GM23338 (cell line): ENCODE data around the gene MTHFD2L. TPM values are rescaled to one million over a fixed set of nuclear protein-coding genes. Genes with fewer than 3 reads are reported as not detected.

Experiments used
- ATAC-seq: fragments of 200-7000 bp; cut with Tn5 transposase; 3 replicates; pipeline ENCODE4 v1.9.1; 2020
- DNase-seq: peaks from one replicate; pipeline ENCODE4 v3.0.0-alpha.2; 2015; ENCODE audit warnings: low spot score
- H2AFZ ChIP-seq: fragments of 200-600 bp; sonication (generic); 2 replicates; pipeline ENCODE4 v1.8.0; 2016; ENCODE audit warnings: antibody characterized with exemption, mild to moderate bottlenecking, moderate library complexity
- H3F3A ChIP-seq: fragments of 200-600 bp; sonication (generic); replicated peaks from 2 replicates; pipeline ENCODE4 v1.8.0; 2017; ENCODE audit warnings: antibody characterized with exemption, mixed run types, low read depth
- H3K27ac ChIP-seq: fragments of 200-600 bp; sonication (generic); 2 replicates; pipeline ENCODE4 v1.6.1; 2016; ENCODE audit warnings: low read depth
- H3K27me3 ChIP-seq: fragments of 200-600 bp; sonication (generic); 2 replicates; pipeline ENCODE4 v1.8.0; 2016; ENCODE audit warnings: mild to moderate bottlenecking, mixed run types, moderate library complexity; ENCODE audit not compliant: insufficient read depth
- H3K36me3 ChIP-seq: fragments of 200-600 bp; sonication (generic); 2 replicates; pipeline ENCODE4 v1.8.0; 2016; ENCODE audit warnings: mild to moderate bottlenecking; ENCODE audit not compliant: insufficient read depth
- H3K4me1 ChIP-seq: fragments of 200-600 bp; sonication (generic); 2 replicates; pipeline ENCODE4 v1.8.0; 2016; ENCODE audit warnings: mild to moderate bottlenecking, moderate library complexity; ENCODE audit not compliant: insufficient read depth
- H3K4me2 ChIP-seq: fragments of 200-600 bp; sonication (generic); 2 replicates; pipeline ENCODE4 v1.7.1; 2017; ENCODE audit warnings: mixed run types
- H3K4me3 ChIP-seq: fragments of 200-600 bp; sonication (generic); 2 replicates; pipeline ENCODE4 v1.6.1; 2016; ENCODE audit warnings: mixed run types
- H3K79me2 ChIP-seq: fragments of 200-600 bp; sonication (generic); replicated peaks from 2 replicates; pipeline ENCODE4 v1.8.0; 2017; ENCODE audit warnings: mild to moderate bottlenecking; ENCODE audit not compliant: insufficient read depth
- H3K9me2 ChIP-seq: fragments of 200-600 bp; sonication (generic); 2 replicates; pipeline ENCODE4 v1.8.0; 2017; ENCODE audit not compliant: insufficient read depth
- H4K20me1 ChIP-seq: fragments of 200-600 bp; sonication (generic); replicated peaks from 2 replicates; pipeline ENCODE4 v1.8.0; 2017; ENCODE audit warnings: mild to moderate bottlenecking; ENCODE audit not compliant: insufficient read depth
- H3K27ac Mint-ChIP-seq: 2 replicates; pipeline ENCODE4 v1.8.0; 2020; ENCODE audit warnings: inconsistent platforms, mild to moderate bottlenecking, moderate library complexity, mixed read lengths
- H3K27me3 Mint-ChIP-seq: 3 replicates; pipeline ENCODE4 v1.8.0; 2022; ENCODE audit warnings: low read depth, mild to moderate bottlenecking, moderate library complexity, mixed read lengths, inconsistent platforms; ENCODE audit not compliant: insufficient read depth, poor library complexity
- H3K36me3 Mint-ChIP-seq: 3 replicates; pipeline ENCODE4 v1.8.0; 2021; ENCODE audit warnings: low read depth, mild to moderate bottlenecking, inconsistent platforms, moderate library complexity, mixed read lengths
- H3K4me1 Mint-ChIP-seq: 3 replicates; pipeline ENCODE4 v1.8.0; 2020; ENCODE audit warnings: mild to moderate bottlenecking, inconsistent platforms, mixed read lengths
- H3K4me3 Mint-ChIP-seq: 3 replicates; pipeline ENCODE4 v1.8.0; 2021; ENCODE audit warnings: moderate library complexity, mild to moderate bottlenecking, inconsistent platforms, mixed read lengths
- H3K9me3 Mint-ChIP-seq: 3 replicates; pipeline ENCODE4 v1.8.0; 2020; ENCODE audit warnings: moderate library complexity, mild to moderate bottlenecking, inconsistent platforms, mixed read lengths
- CREB1 ChIP-seq: fragments of 250-450 bp; sonication (Bioruptor Pico); IDR thresholded peaks from 2 replicates; pipeline ENCODE4 v1.5.0; 2020; ENCODE audit warnings: low read depth, mild to moderate bottlenecking, moderate library complexity
- EZH2 ChIP-seq: fragments of 200-600 bp; sonication (generic); IDR thresholded peaks from one replicate; pipeline ENCODE4 v1.8.0; 2017; ENCODE audit warnings: antibody characterized with exemption, mild to moderate bottlenecking, low read depth; ENCODE audit not compliant: unreplicated experiment
- EZH2phosphoT487 ChIP-seq: fragments of 200-600 bp; sonication (generic); IDR thresholded peaks from one replicate; pipeline ENCODE4 v1.8.1; 2018; ENCODE audit warnings: antibody characterized with exemption; ENCODE audit not compliant: unreplicated experiment
- JUNB ChIP-seq: IDR thresholded peaks from one replicate; pipeline ENCODE4 v1.6.1; 2016; ENCODE audit warnings: antibody characterized with exemption; ENCODE audit not compliant: unreplicated experiment
- POLR2AphosphoS5 ChIP-seq: IDR thresholded peaks from 2 replicates; pipeline ENCODE4 v1.6.1; 2016; ENCODE audit warnings: antibody characterized with exemption, low read depth
- STAT1 ChIP-seq: IDR thresholded peaks from one replicate; pipeline ENCODE4 v1.6.1; 2016; ENCODE audit warnings: antibody characterized with exemption; ENCODE audit not compliant: unreplicated experiment
- ZNF114 ChIP-seq: fragments of 250-450 bp; sonication (Bioruptor Pico); IDR thresholded peaks from 2 replicates; pipeline ENCODE4 v1.5.0; 2020; ENCODE audit warnings: mild to moderate bottlenecking, moderate library complexity
- ZNF331 ChIP-seq: fragments of 250-450 bp; sonication (Bioruptor Pico); IDR thresholded peaks from 2 replicates; pipeline ENCODE4 v1.5.0; 2020; ENCODE audit warnings: low read depth, mild to moderate bottlenecking, moderate library complexity
- polyA plus RNA-seq: library from polyadenylated mRNA; unstranded; fragments of >200 nt; fragmentation: Nextera tagmentation; extraction: Ambion mirVana; gene quantifications from 2 replicates; pipeline ENCODE4 v1.2.1, GENCODE V29; 2016
- total RNA-seq: library from RNA; depleted of rRNA; stranded (reverse); fragments of >200 nt; shearing (Covaris generic); gene quantifications from 2 replicates; pipeline ENCODE4 v1.2.3, GENCODE V29; 2014
- TF ChIP-seq, protein P1 (sequence below), 2 experiments: fragments of 200-600 bp in 1 of 2; sonication (generic) in 1 of 2; conservative IDR thresholded peaks; 2 replicates each; pipeline versions ENCODE4 v1.5.1 to v1.6.1; 2016 to 2017; ENCODE audit warnings: antibody characterized with exemption in 2 of 2, low read depth in 2 of 2, mild to moderate bottlenecking in 2 of 2, moderate library complexity in 1 of 2
- TF ChIP-seq, protein P2 (sequence below): IDR thresholded peaks from one replicate; pipeline ENCODE4 v1.6.1; 2018; ENCODE audit warnings: antibody characterized with exemption; ENCODE audit not compliant: unreplicated experiment
- TF ChIP-seq, protein P3 (sequence below): fragments of 250-450 bp; sonication (Bioruptor Pico); IDR thresholded peaks from 2 replicates; pipeline ENCODE4 v1.5.0; 2020; ENCODE audit warnings: mild to moderate bottlenecking, moderate library complexity
- TF ChIP-seq, protein P4 (sequence below): IDR thresholded peaks from 2 replicates; pipeline ENCODE4 v1.6.1; 2016; ENCODE audit warnings: antibody characterized with exemption

The MTHFD2L gene
- total and polyA plus RNA-seq, 2 experiments from 2014 or later = 24.4 to 35.7 TPM

GRCh38 chr4:74252933-74253332, 95.0 kb downstream of the MTHFD2L start (continued):
- TF ChIP-seq, protein P1, sequence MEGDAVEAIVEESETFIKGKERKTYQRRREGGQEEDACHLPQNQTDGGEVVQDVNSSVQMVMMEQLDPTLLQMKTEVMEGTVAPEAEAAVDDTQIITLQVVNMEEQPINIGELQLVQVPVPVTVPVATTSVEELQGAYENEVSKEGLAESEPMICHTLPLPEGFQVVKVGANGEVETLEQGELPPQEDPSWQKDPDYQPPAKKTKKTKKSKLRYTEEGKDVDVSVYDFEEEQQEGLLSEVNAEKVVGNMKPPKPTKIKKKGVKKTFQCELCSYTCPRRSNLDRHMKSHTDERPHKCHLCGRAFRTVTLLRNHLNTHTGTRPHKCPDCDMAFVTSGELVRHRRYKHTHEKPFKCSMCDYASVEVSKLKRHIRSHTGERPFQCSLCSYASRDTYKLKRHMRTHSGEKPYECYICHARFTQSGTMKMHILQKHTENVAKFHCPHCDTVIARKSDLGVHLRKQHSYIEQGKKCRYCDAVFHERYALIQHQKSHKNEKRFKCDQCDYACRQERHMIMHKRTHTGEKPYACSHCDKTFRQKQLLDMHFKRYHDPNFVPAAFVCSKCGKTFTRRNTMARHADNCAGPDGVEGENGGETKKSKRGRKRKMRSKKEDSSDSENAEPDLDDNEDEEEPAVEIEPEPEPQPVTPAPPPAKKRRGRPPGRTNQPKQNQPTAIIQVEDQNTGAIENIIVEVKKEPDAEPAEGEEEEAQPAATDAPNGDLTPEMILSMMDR (conservative IDR thresholded peaks at IDR 0.05; ENCODE audit: low read depth in 2 of 2) = no peak
- TF ChIP-seq EZH2 (no peak), JUNB (no peak), STAT1 (no peak), CREB1 (CRISPR knock-in tag) (no peak), EZH2phosphoT487 (no peak), ZNF331 (no peak), POLR2AphosphoS5 (no peak)
- TF ChIP-seq, protein P2, sequence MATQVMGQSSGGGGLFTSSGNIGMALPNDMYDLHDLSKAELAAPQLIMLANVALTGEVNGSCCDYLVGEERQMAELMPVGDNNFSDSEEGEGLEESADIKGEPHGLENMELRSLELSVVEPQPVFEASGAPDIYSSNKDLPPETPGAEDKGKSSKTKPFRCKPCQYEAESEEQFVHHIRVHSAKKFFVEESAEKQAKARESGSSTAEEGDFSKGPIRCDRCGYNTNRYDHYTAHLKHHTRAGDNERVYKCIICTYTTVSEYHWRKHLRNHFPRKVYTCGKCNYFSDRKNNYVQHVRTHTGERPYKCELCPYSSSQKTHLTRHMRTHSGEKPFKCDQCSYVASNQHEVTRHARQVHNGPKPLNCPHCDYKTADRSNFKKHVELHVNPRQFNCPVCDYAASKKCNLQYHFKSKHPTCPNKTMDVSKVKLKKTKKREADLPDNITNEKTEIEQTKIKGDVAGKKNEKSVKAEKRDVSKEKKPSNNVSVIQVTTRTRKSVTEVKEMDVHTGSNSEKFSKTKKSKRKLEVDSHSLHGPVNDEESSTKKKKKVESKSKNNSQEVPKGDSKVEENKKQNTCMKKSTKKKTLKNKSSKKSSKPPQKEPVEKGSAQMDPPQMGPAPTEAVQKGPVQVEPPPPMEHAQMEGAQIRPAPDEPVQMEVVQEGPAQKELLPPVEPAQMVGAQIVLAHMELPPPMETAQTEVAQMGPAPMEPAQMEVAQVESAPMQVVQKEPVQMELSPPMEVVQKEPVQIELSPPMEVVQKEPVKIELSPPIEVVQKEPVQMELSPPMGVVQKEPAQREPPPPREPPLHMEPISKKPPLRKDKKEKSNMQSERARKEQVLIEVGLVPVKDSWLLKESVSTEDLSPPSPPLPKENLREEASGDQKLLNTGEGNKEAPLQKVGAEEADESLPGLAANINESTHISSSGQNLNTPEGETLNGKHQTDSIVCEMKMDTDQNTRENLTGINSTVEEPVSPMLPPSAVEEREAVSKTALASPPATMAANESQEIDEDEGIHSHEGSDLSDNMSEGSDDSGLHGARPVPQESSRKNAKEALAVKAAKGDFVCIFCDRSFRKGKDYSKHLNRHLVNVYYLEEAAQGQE = no peak

DNA sequence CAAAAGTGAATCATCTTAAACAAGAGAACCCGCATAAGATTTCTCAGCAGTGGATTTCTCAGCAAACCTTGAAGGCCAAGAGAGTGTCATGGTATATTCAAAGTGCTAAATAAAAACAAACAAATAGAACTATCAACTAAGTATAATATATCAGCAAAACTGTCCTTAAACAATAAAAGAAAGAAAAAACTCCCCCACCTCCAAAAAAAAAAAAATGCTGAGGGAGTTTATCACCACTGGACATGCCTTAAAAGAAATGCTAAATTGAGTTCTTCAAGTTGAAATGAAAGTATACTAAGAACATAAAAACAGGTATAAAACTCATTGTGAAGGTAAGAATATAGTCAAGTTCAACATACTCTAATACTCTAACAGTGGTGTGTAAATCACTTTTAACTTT, 96.5 kb downstream of the MTHFD2L start:
- peaks cover 11% of the 10 kb centered on the region; the same call in 2 of the 3 replicates for H3K9me3 Mint-ChIP-seq
- Histone ChIP-seq H3K27me3 (no peaks in the 10 kb centered on the region), H3K4me1 (no peaks in the 10 kb centered on the region), H3K9me2 (0 out of 2 replicates have a peak, but pooled peaks cover 10% of the 10 kb centered on the region), H2AFZ (no peak overlapping the region), H3K4me2 (no peak overlapping the region), H3F3A (no peaks in the 10 kb centered on the region), H3K4me3 (no peak overlapping the region), H3K27ac (no peak overlapping the region), H3K79me2 (no peaks in the 10 kb centered on the region), H3K36me3 (no peaks in the 10 kb centered on the region), H4K20me1 (no peaks in the 10 kb centered on the region)
- DNase-seq (no peak), ATAC-seq (no peak)
- peaks cover 2% of the 10 kb centered on the region for H3K27me3 Mint-ChIP-seq
- H3K4me3 Mint-ChIP-seq = no peak overlapping the region
- no peaks in the 10 kb centered on the region for H3K4me1 Mint-ChIP-seq
- TF ChIP-seq STAT1 = no peak
- TF ChIP-seq, protein P3, sequence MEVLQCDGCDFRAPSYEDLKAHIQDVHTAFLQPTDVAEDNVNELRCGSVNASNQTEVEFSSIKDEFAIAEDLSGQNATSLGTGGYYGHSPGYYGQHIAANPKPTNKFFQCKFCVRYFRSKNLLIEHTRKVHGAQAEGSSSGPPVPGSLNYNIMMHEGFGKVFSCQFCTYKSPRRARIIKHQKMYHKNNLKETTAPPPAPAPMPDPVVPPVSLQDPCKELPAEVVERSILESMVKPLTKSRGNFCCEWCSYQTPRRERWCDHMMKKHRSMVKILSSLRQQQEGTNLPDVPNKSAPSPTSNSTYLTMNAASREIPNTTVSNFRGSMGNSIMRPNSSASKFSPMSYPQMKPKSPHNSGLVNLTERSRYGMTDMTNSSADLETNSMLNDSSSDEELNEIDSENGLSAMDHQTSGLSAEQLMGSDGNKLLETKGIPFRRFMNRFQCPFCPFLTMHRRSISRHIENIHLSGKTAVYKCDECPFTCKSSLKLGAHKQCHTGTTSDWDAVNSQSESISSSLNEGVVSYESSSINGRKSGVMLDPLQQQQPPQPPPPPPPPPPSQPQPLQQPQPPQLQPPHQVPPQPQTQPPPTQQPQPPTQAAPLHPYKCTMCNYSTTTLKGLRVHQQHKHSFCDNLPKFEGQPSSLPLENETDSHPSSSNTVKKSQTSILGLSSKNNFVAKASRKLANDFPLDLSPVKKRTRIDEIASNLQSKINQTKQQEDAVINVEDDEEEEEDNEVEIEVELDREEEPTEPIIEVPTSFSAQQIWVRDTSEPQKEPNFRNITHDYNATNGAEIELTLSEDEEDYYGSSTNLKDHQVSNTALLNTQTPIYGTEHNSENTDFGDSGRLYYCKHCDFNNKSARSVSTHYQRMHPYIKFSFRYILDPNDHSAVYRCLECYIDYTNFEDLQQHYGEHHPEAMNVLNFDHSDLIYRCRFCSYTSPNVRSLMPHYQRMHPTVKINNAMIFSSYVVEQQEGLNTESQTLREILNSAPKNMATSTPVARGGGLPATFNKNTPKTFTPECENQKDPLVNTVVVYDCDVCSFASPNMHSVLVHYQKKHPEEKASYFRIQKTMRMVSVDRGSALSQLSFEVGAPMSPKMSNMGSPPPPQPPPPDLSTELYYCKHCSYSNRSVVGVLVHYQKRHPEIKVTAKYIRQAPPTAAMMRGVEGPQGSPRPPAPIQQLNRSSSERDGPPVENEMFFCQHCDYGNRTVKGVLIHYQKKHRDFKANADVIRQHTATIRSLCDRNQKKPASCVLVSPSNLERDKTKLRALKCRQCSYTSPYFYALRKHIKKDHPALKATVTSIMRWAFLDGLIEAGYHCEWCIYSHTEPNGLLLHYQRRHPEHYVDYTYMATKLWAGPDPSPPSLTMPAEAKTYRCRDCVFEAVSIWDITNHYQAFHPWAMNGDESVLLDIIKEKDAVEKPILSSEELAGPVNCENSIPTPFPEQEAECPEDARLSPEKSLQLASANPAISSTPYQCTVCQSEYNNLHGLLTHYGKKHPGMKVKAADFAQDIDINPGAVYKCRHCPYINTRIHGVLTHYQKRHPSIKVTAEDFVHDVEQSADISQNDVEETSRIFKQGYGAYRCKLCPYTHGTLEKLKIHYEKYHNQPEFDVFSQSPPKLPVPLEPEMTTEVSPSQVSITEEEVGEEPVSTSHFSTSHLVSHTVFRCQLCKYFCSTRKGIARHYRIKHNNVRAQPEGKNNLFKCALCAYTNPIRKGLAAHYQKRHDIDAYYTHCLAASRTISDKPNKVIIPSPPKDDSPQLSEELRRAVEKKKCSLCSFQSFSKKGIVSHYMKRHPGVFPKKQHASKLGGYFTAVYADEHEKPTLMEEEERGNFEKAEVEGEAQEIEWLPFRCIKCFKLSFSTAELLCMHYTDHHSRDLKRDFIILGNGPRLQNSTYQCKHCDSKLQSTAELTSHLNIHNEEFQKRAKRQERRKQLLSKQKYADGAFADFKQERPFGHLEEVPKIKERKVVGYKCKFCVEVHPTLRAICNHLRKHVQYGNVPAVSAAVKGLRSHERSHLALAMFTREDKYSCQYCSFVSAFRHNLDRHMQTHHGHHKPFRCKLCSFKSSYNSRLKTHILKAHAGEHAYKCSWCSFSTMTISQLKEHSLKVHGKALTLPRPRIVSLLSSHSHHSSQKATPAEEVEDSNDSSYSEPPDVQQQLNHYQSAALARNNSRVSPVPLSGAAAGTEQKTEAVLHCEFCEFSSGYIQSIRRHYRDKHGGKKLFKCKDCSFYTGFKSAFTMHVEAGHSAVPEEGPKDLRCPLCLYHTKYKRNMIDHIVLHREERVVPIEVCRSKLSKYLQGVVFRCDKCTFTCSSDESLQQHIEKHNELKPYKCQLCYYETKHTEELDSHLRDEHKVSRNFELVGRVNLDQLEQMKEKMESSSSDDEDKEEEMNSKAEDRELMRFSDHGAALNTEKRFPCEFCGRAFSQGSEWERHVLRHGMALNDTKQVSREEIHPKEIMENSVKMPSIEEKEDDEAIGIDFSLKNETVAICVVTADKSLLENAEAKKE (CRISPR knock-in tag) = no peak
- no peak for TF ChIP-seq EZH2phosphoT487
- TF ChIP-seq, protein P4, sequence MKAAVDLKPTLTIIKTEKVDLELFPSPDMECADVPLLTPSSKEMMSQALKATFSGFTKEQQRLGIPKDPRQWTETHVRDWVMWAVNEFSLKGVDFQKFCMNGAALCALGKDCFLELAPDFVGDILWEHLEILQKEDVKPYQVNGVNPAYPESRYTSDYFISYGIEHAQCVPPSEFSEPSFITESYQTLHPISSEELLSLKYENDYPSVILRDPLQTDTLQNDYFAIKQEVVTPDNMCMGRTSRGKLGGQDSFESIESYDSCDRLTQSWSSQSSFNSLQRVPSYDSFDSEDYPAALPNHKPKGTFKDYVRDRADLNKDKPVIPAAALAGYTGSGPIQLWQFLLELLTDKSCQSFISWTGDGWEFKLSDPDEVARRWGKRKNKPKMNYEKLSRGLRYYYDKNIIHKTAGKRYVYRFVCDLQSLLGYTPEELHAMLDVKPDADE = no peak
- no peak for TF ChIP-seq ZNF114 (CRISPR knock-in tag)
- no peak for TF ChIP-seq JUNB
- no peak overlapping the region for H3K27ac Mint-ChIP-seq
- peaks cover 12% of the 10 kb centered on the region for H3K36me3 Mint-ChIP-seq
